Spleen (tissue), 11 donors: ENCODE data around the gene MMAB. TPM values are rescaled to one million over a fixed set of nuclear protein-coding genes. Genes with fewer than 3 reads are reported as not detected.

ENCODE experiments used
- DNase-seq: peaks from one replicate; pipeline ENCODE4 v3.0.0-alpha.2; 2020
- H3K27ac ChIP-seq, 8 donors: fragments of 200-600 bp; sonication (generic) in 7 of 8; 1 replicate in 4 of 8; 2 replicates in 4 of 8; pipeline versions ENCODE4 v1.5.0 to v1.8.0; 2016 to 2021; ENCODE audit warnings: inconsistent platforms in 4 of 8, mild to moderate bottlenecking in 4 of 8, moderate library complexity in 1 of 8
- H3K27me3 ChIP-seq, 7 donors: fragments of 200-600 bp; sonication (generic) in 6 of 7; replicated peaks in 1 of 7; 1 replicate in 4 of 7; 2 replicates in 3 of 7; pipeline versions ENCODE4 v1.5.0 to v1.8.0; 2016 to 2021; ENCODE audit warnings: inconsistent platforms in 3 of 7, mild to moderate bottlenecking in 1 of 7
- H3K36me3 ChIP-seq, 6 donors: fragments of 200-600 bp; sonication (generic) in 5 of 6; 1 replicate in 4 of 6; 2 replicates in 2 of 6; pipeline versions ENCODE4 v1.5.0 to v1.8.0; 2016 to 2021; ENCODE audit warnings: inconsistent platforms in 2 of 6
- H3K4me1 ChIP-seq, 6 donors: fragments of 200-600 bp; sonication (generic) in 5 of 6; 1 replicate in 3 of 6; 2 replicates in 3 of 6; pipeline versions ENCODE4 v1.5.0 to v1.8.0; 2016 to 2021; ENCODE audit warnings: inconsistent platforms in 3 of 6
- H3K4me3 ChIP-seq, 8 donors: fragments of 200-600 bp; sonication (generic) in 7 of 8; 1 replicate in 4 of 8; 2 replicates in 4 of 8; pipeline versions ENCODE4 v1.5.0 to v1.8.0; 2016 to 2021; ENCODE audit warnings: inconsistent platforms in 4 of 8, mild to moderate bottlenecking in 4 of 8, moderate library complexity in 2 of 8
- H3K9me3 ChIP-seq, 8 donors: fragments of 200-600 bp; sonication (generic) in 7 of 8; 1 replicate in 4 of 8; 2 replicates in 4 of 8; pipeline versions ENCODE4 v1.5.0 to v1.8.0; 2016 to 2021; ENCODE audit warnings: inconsistent platforms in 4 of 8
- CTCF ChIP-seq, 11 experiments: fragments of 200-600 bp in 7 of 11; fragments of 450-650 bp in 4 of 11; sonication (generic) in 4 of 11; IDR thresholded peaks in 8 of 11; conservative IDR thresholded peaks in 3 of 11; 1 replicate in 7 of 11; 2 replicates in 4 of 11; pipeline versions ENCODE4 v1.4.0 to v1.8.0; 2016 to 2021; ENCODE audit warnings: antibody characterized with exemption in 11 of 11, inconsistent platforms in 4 of 11, mild to moderate bottlenecking in 1 of 11
- POLR2A ChIP-seq, 3 donors: fragments of 450-650 bp; IDR thresholded peaks; one replicate each; pipeline ENCODE4 v1.5.1; 2017; ENCODE audit warnings: antibody characterized with exemption in 3 of 3, mild to moderate bottlenecking in 1 of 3
- POLR2AphosphoS5 ChIP-seq, 3 donors: sonication (generic); formaldehyde crosslinking; IDR thresholded peaks; one replicate each; pipeline ENCODE4 v1.5.1; 2017; ENCODE audit warnings: antibody characterized with exemption in 3 of 3
- WGBS, 5 donors: extraction: QIAGEN DNeasy Blood & Tissue Kit in 3 of 5; methylation state at CpG; one replicate each; pipeline versions ENCODE4 v1.1.5 to v1.1.7; 2013 to 2018; 5-methylcytosine and 5-hydroxymethylcytosine counted together
- intact Hi-C: fragments of 100-400 bp; cut with DNase I; formaldehyde crosslinking; loops from one replicate; pipeline ENCODE4 v1.15.0; 2023; ENCODE audit warnings: low total_unique reads
- polyA plus RNA-seq, 3 donors: library from polyadenylated mRNA; stranded (reverse); fragments of 200-250 nt; gene quantifications; one replicate each; pipeline ENCODE4 v1.2.1, GENCODE V29; 2013
- total RNA-seq, 7 donors: library from RNA; depleted of rRNA in 3 of 7; stranded (reverse); fragments of >200 nt in 3 of 7; fragmentation: NEBNext Ultra II Directional in 4 of 7; extraction: Animal tissue kit (Norgen Biotek cat#: 25700) in 4 of 7; gene quantifications; one replicate each; pipeline versions ENCODE4 v1.1.0 to v1.2.1, GENCODE V29; 2016 to 2021
- donor health status: healthy with polysubstance abuse.
- donor health status: DM: no; HTN: no; CAD: no; lungs with moderate emphysema.
- donor health status: DM: no; HTN: no; CAD: no.
- donor health status: Bipolar disorder and iron deficiency.
- donor health status: healthy.
- donor health status: DM: no; HTN: no; CAD: no.
- donor health status: DM: yes; HTN: yes; CAD: no.

MMAB gene
- total and polyA plus RNA-seq, 10 donors: 14.5 to 41.7 (median 20.3) TPM

- Histone ChIP-seq H3K9me3 (no peaks in the 10 kb centered on the region), H3K4me1 (peaks cover 0 to 11% (median 0%) of the 10 kb centered on the region in 6 donors), H3K4me3 (no peak overlapping the region), H3K36me3 (peaks cover 0 to 11% (median 0%) of the 10 kb centered on the region in 6 donors), H3K27ac (no peak overlapping the region), H3K27me3 (peaks cover 0 to 28% (median 5%) of the 10 kb centered on the region in 7 donors)
- WGBS, 5 donors: 73 to 80% (median 77%) methylated on average over 4 of the region's 4 CpGs
- TF ChIP-seq POLR2A (IDR thresholded peaks at IDR 0.05): no peak
- TF ChIP-seq CTCF (IDR thresholded peaks at IDR 0.05 in 8 of 11, conservative IDR thresholded peaks at IDR 0.05 in 3 of 11): no peak
- TF ChIP-seq POLR2AphosphoS5 (IDR thresholded peaks at IDR 0.05): no peak
- intact Hi-C loops: no loop called here
- no peak for DNase-seq
Observed at GRCh38 chr12:109552971-109553370, 20.3 kb downstream of the MMAB start.

GRCh38 chr12:109551108-109551507 lies 22.2 kb downstream of the MMAB start:
- H3K27me3 ChIP-seq: peaks cover 0 to 39% (median 5%) of the 10 kb centered on the region in 7 donors
- 84 to 89% (median 86%) methylated on average over 4 to 6 of the region's 6 CpGs for WGBS, 5 donors
- no peak for DNase-seq

GRCh38 chr12:109550281-109550680 lies 23.0 kb downstream of the MMAB start:
- Histone ChIP-seq H3K36me3 (no peaks in the 10 kb centered on the region), H3K27me3 (peaks cover 0 to 47% (median 5%) of the 10 kb centered on the region in 7 donors), H3K27ac (no peak overlapping the region), H3K4me1 (peaks cover 0 to 7% (median 0%) of the 10 kb centered on the region in 6 donors), H3K9me3 (no peaks in the 10 kb centered on the region), H3K4me3 (no peak overlapping the region)
- TF ChIP-seq POLR2A (IDR thresholded peaks at IDR 0.05) (no peak), CTCF (IDR thresholded peaks at IDR 0.05 in 8 of 11, conservative IDR thresholded peaks at IDR 0.05 in 3 of 11) (no peak), POLR2AphosphoS5 (IDR thresholded peaks at IDR 0.05) (no peak)
- intact Hi-C loops: no loop called here
- WGBS, 5 donors: 71 to 78% (median 75%) methylated on average over 12 of the region's 12 CpGs
- no peak for DNase-seq

More at GRCh38 chr12:109551108-109551507, 22.2 kb downstream of the MMAB start:
- H3K9me3 ChIP-seq: no peaks in the 10 kb centered on the region
- no peak overlapping the region for H3K4me3 ChIP-seq
- no peaks in the 10 kb centered on the region for H3K36me3 ChIP-seq
- no peak overlapping the region for H3K27ac ChIP-seq
- TF ChIP-seq POLR2A (IDR thresholded peaks at IDR 0.05) (no peak), POLR2AphosphoS5 (IDR thresholded peaks at IDR 0.05) (no peak), CTCF (IDR thresholded peaks at IDR 0.05 in 8 of 11, conservative IDR thresholded peaks at IDR 0.05 in 3 of 11) (no peak)
- H3K4me1 ChIP-seq: peaks cover 0 to 5% (median 0%) of the 10 kb centered on the region in 6 donors
- intact Hi-C loops: no loop called here

GRCh38 chr12:109549613-109550270 lies 23.6 kb downstream of the MMAB start:
- intact Hi-C loops: no loop called here
- no peak for DNase-seq
- Histone ChIP-seq H3K27ac (no peak overlapping the region), H3K9me3 (no peaks in the 10 kb centered on the region), H3K27me3 (peaks cover 0 to 47% (median 5%) of the 10 kb centered on the region in 7 donors), H3K4me3 (no peak overlapping the region), H3K4me1 (peaks cover 0 to 11% (median 0%) of the 10 kb centered on the region in 6 donors), H3K36me3 (no peaks in the 10 kb centered on the region)
- WGBS, 5 donors: 49 to 69% (median 62%) methylated on average over 15 of the region's 15 CpGs
- TF ChIP-seq CTCF (IDR thresholded peaks at IDR 0.05 in 8 of 11, conservative IDR thresholded peaks at IDR 0.05 in 3 of 11) (no peak), POLR2AphosphoS5 (IDR thresholded peaks at IDR 0.05) (no peak), POLR2A (IDR thresholded peaks at IDR 0.05) (no peak)
